ENCODE results near the gene CNTN2. TPM values are rescaled to one million over a fixed set of nuclear protein-coding genes. Genes with fewer than 3 reads are reported as not detected.

CNTN2 gene
- polyA plus RNA-seq, 1 experiment: not detected

DNA sequence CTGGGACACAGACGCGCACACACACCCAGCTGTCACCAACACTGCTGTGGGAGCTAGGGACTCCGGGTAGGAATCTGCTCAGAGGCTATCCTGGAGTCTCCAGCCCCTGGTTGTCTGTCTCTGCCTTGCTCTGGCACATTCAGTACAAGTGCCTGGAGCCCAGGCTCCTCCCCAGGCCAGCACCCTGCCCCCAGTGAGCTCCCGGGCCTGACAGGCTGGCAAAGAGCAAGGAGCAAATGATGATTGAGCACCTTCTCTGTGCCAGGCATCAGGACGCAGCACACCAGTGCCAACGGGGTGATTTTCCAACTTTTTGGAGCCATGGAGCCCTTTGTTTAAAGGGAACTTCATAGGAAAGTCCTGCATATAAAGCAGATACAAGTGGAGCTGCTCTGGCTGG lies 6.5 kb downstream of the CNTN2 start:
- no peak overlapping the region for H3K4me3 ChIP-seq (ENCODE audit: low read depth, low read length)
- peaks cover 49% of the 10 kb centered on the region for H3K27me3 ChIP-seq (ENCODE audit: control insufficient read depth, insufficient read depth, low read length)
- TF ChIP-seq, protein P1, sequence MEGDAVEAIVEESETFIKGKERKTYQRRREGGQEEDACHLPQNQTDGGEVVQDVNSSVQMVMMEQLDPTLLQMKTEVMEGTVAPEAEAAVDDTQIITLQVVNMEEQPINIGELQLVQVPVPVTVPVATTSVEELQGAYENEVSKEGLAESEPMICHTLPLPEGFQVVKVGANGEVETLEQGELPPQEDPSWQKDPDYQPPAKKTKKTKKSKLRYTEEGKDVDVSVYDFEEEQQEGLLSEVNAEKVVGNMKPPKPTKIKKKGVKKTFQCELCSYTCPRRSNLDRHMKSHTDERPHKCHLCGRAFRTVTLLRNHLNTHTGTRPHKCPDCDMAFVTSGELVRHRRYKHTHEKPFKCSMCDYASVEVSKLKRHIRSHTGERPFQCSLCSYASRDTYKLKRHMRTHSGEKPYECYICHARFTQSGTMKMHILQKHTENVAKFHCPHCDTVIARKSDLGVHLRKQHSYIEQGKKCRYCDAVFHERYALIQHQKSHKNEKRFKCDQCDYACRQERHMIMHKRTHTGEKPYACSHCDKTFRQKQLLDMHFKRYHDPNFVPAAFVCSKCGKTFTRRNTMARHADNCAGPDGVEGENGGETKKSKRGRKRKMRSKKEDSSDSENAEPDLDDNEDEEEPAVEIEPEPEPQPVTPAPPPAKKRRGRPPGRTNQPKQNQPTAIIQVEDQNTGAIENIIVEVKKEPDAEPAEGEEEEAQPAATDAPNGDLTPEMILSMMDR (IDR thresholded peaks at IDR 0.05; ENCODE audit: low read depth, low read length): no peak
- ChIA-PET POLR2A (no interaction called here), CTCF (interaction anchor here (1.2 kb wide), 1 partner anchor 60 kb away, joined by 4 read pairs; no protein-coding TSS in a partner anchor)
- no peaks in the 10 kb centered on the region for H3K9me3 ChIP-seq (ENCODE audit: control insufficient read depth, insufficient read depth, low read length)
- DNase-seq (ENCODE audit: low read depth, low spot score): no peak
- H3K27ac ChIP-seq (ENCODE audit: low read depth, low read length): no peak overlapping the region

DNA sequence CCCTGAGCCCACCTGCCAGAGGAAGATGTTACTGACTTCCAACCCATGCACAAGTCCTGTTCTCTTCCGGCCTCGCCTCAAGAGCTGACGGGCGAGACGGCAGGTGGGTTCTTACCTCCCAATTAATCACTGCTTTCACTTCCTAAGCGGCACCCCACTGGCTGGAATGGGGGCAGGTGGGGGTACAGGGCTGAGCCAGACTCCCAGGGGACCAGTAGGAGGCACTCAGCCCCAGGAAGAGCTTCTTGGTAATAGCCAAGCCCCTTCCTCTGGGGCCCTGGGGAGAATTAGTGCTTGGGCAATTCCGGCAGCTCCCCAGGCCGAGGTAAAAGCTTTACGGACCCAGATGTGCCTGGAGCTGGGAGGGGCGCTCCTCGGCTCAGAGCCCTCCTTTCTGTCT lies 9.7 kb downstream of the CNTN2 start:
- ChIA-PET POLR2A (no interaction called here), CTCF (interaction anchor here (0.5 to 4.8 kb wide), 2 partner anchors 9 to 27 kb away, joined by 3 to 35 read pairs; no protein-coding TSS in a partner anchor)
- TF ChIP-seq, protein P1 (IDR thresholded peaks at IDR 0.05; ENCODE audit: low read depth, low read length): no peak
- Histone ChIP-seq H3K4me3 (ENCODE audit: low read depth, low read length) (no peak overlapping the region), H3K9me3 (ENCODE audit: control insufficient read depth, insufficient read depth, low read length) (no peaks in the 10 kb centered on the region), H3K27ac (ENCODE audit: low read depth, low read length) (no peak overlapping the region), H3K27me3 (ENCODE audit: control insufficient read depth, insufficient read depth, low read length) (peaks cover 41% of the 10 kb centered on the region)
- no peak for DNase-seq (ENCODE audit: low read depth, low spot score)

DNA sequence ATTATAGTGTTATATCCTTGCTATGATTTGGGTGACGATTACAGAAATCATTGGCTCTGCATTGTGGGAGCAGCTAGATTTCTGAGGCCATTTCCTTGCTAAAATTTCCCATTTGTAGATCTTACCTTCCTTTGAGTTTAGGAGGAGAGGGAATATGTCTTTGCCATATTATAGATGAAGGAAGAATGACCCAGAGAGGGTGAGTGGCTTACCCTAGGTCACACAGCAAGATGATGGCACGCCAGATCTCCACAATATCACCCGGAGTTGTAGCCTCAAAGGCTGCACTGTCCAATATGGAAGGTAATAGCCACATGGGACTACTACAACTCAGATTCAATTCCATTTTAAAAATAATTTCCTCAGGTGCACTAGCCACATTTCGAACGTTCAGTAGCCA lies 10.3 kb downstream of the CNTN2 start:
- Histone ChIP-seq H3K27ac (ENCODE audit: low read depth, low read length) (no peak overlapping the region), H3K4me3 (ENCODE audit: low read depth, low read length) (no peak overlapping the region), H3K27me3 (ENCODE audit: control insufficient read depth, insufficient read depth, low read length) (peaks cover 39% of the 10 kb centered on the region), H3K9me3 (ENCODE audit: control insufficient read depth, insufficient read depth, low read length) (no peaks in the 10 kb centered on the region)
- CTCF ChIA-PET: interaction anchor here (0.5 to 4.8 kb wide), 2 partner anchors 9 to 28 kb away, joined by 3 to 35 read pairs; no protein-coding TSS in a partner anchor
- DNase-seq (ENCODE audit: low read depth, low spot score): no peak
- POLR2A ChIA-PET: no interaction called here
- TF ChIP-seq, protein P1 (IDR thresholded peaks at IDR 0.05; ENCODE audit: low read depth, low read length): no peak

DNA sequence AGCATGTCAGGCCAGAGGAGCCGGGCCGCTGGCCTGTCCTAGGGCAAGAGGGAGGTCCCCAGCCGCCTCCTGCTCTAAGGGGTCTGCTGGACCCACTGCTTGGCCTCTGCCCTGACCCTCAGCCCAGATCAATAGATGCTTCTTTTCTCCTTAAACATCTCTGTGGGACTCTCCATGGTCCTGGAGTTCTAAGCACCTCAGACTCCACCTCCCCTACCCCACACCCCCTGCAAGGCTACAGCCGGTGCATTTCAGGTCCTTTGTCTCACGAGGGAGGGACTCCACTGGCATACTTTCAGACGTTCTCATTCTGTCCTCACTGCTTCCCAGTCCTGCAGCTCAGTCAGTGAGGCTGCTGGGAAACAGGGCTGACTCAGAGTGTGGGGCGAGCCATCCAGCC lies 11.0 kb downstream of the CNTN2 start:
- H3K4me3 ChIP-seq (ENCODE audit: low read depth, low read length): no peak overlapping the region
- POLR2A ChIA-PET: no interaction called here
- no peak overlapping the region for H3K27ac ChIP-seq (ENCODE audit: low read depth, low read length)
- CTCF ChIA-PET: interaction anchor here (4.8 kb wide), 1 partner anchor 8 kb away, joined by 35 read pairs; no protein-coding TSS in a partner anchor
- no peaks in the 10 kb centered on the region for H3K9me3 ChIP-seq (ENCODE audit: control insufficient read depth, insufficient read depth, low read length)
- DNase-seq (ENCODE audit: low read depth, low spot score): no peak
- H3K27me3 ChIP-seq (ENCODE audit: control insufficient read depth, insufficient read depth, low read length): peaks cover 42% of the 10 kb centered on the region
- TF ChIP-seq, protein P1 (IDR thresholded peaks at IDR 0.05; ENCODE audit: low read depth, low read length): no peak

DNA sequence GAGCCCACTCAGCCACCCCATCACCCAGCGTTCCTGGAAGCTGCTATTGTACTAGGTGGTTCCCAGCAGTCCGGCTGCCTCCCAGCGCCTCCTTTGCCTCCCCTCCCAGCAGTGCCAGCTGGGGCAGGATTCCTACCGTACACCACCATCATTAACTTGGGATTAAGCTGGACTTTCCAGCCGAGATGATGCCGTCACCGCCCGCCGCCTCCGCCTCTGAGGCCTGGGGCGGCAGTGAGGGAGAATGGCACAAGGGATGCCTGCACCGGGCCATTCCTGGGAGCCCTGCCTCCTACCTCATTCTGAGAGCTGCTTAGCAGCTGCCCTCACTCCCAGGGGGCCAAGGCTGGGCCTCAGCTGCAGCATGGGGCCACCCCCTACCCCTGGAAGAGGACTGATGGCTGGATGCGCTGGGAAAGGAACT lies 13.2 kb downstream of the CNTN2 start:
- TF ChIP-seq, protein P1 (IDR thresholded peaks at IDR 0.05; ENCODE audit: low read depth, low read length): no peak
- Histone ChIP-seq H3K4me3 (ENCODE audit: low read depth, low read length) (no peak overlapping the region), H3K27me3 (ENCODE audit: control insufficient read depth, insufficient read depth, low read length) (peaks cover 37% of the 10 kb centered on the region), H3K27ac (ENCODE audit: low read depth, low read length) (no peak overlapping the region), H3K9me3 (ENCODE audit: control insufficient read depth, insufficient read depth, low read length) (no peaks in the 10 kb centered on the region)
- POLR2A ChIA-PET: no interaction called here
- CTCF ChIA-PET: no interaction called here
- no peak for DNase-seq (ENCODE audit: low read depth, low spot score)

Data from AG04450 (cell line).